ENCODE measurements around the gene IRX5.

IRX5 gene

GRCh38 chr16:54926166-54926838 is 4.4 kb upstream of the IRX5 start:
- TF ChIP-seq REST (IDR thresholded peaks at IDR 0.05; ENCODE audit: low read depth) (no peak), YY1 (IDR thresholded peaks at IDR 0.05; ENCODE audit: low read depth) (no peak), MAX (IDR thresholded peaks at IDR 0.05) (no peak), RAD21 (IDR thresholded peaks at IDR 0.05; ENCODE audit: low read depth) (no peak), TCF12 (IDR thresholded peaks at IDR 0.05; ENCODE audit: low read depth) (no peak), CREB1 (IDR thresholded peaks at IDR 0.05; ENCODE audit: low read depth) (no peak), EP300 (IDR thresholded peaks at IDR 0.05; ENCODE audit: borderline replicate concordance) (no peak), ZBTB7A (IDR thresholded peaks at IDR 0.05; ENCODE audit: low read depth) (no peak), TEAD4 (IDR thresholded peaks at IDR 0.05) (no peak), FOXM1 (IDR thresholded peaks at IDR 0.05; ENCODE audit: borderline replicate concordance, low read depth) (no peak), USF1 (IDR thresholded peaks at IDR 0.05) (no peak), TAF1 (IDR thresholded peaks at IDR 0.05; ENCODE audit: low read depth) (no peak), CEBPB (IDR thresholded peaks at IDR 0.05) (no peak), NFIC (IDR thresholded peaks at IDR 0.05) (no peak)

GRCh38 chr16:54927125-54928015 is 3.3 kb upstream of the IRX5 start:
- no peak for TF ChIP-seq MAX (IDR thresholded peaks at IDR 0.05)
- no peak for TF ChIP-seq RAD21 (IDR thresholded peaks at IDR 0.05; ENCODE audit: low read depth)
- no peak for TF ChIP-seq TEAD4 (IDR thresholded peaks at IDR 0.05)
- no peak for TF ChIP-seq ZBTB7A (IDR thresholded peaks at IDR 0.05; ENCODE audit: low read depth)
- TF ChIP-seq EGR1 (IDR thresholded peaks at IDR 0.05) = no peak
- no peak for TF ChIP-seq CEBPB (IDR thresholded peaks at IDR 0.05)
- TF ChIP-seq USF1 (IDR thresholded peaks at IDR 0.05) = no peak
- TF ChIP-seq NFIC (IDR thresholded peaks at IDR 0.05) = no peak
- TF ChIP-seq FOXM1 (IDR thresholded peaks at IDR 0.05; ENCODE audit: borderline replicate concordance, low read depth) = no peak
- no peak for TF ChIP-seq EP300 (IDR thresholded peaks at IDR 0.05; ENCODE audit: borderline replicate concordance)
- TF ChIP-seq CREB1 (IDR thresholded peaks at IDR 0.05; ENCODE audit: low read depth) = no peak
- TF ChIP-seq TCF12 (IDR thresholded peaks at IDR 0.05; ENCODE audit: low read depth) = no peak
- TF ChIP-seq REST (IDR thresholded peaks at IDR 0.05; ENCODE audit: low read depth) = no peak

- TF ChIP-seq TAF1 (IDR thresholded peaks at IDR 0.05; ENCODE audit: low read depth) = no peak
- TF ChIP-seq EP300 (IDR thresholded peaks at IDR 0.05; ENCODE audit: borderline replicate concordance) = no peak
- no peak for TF ChIP-seq CREB1 (IDR thresholded peaks at IDR 0.05; ENCODE audit: low read depth)
- no peak for TF ChIP-seq USF1 (IDR thresholded peaks at IDR 0.05)
- no peak for TF ChIP-seq ZBTB7A (IDR thresholded peaks at IDR 0.05; ENCODE audit: low read depth)
- TF ChIP-seq TCF12 (IDR thresholded peaks at IDR 0.05; ENCODE audit: low read depth) = no peak
- TF ChIP-seq NFIC (IDR thresholded peaks at IDR 0.05) = no peak
- TF ChIP-seq TEAD4 (IDR thresholded peaks at IDR 0.05) = no peak
- no peak for TF ChIP-seq RAD21 (IDR thresholded peaks at IDR 0.05; ENCODE audit: low read depth)
- TF ChIP-seq CEBPB (IDR thresholded peaks at IDR 0.05) = no peak
- no peak for TF ChIP-seq MAX (IDR thresholded peaks at IDR 0.05)
- TF ChIP-seq EGR1 (IDR thresholded peaks at IDR 0.05) = no peak
- no peak for TF ChIP-seq REST (IDR thresholded peaks at IDR 0.05; ENCODE audit: low read depth)
- TF ChIP-seq YY1 (IDR thresholded peaks at IDR 0.05; ENCODE audit: low read depth) = no peak
- TF ChIP-seq FOXM1 (IDR thresholded peaks at IDR 0.05; ENCODE audit: borderline replicate concordance, low read depth) = no peak
Observed at GRCh38 chr16:54928016-54928356, 2.7 kb upstream of the IRX5 start.

All from Ishikawa (cell line).